ENCODE data around the gene PPCDC.
"Not testable (repeated sequence)": the region's sequence is repeated elsewhere in the genome, so short reads cannot be mapped to it uniquely, and the experiment has no call there.

PPCDC gene

GRCh38 chr15:75069301-75069925, 46.0 kb downstream of the PPCDC start:
- no peak for DNase-seq

DNA sequence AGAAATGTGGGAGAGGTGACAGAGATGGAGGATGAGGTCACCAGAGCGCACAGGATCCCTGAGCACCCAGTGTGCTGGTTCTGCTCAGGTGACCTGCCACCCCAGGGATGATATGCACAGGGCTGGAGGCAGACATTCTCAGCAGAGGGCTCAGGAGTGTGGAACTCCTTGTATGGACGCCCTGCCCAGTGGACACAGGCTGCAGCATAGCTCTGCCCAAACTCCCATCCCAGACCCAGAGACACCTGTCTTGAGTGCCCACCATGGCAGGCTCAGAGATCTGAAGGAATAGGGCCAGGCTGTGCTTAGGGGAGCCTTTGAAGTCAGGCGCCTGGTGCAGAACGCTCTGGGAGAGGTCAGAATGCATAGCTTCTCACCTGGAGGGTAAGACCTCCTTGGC, 47.3 kb downstream of the PPCDC start:
- no peak for DNase-seq

GRCh38 chr15:75073197-75073596, 49.8 kb downstream of the PPCDC start:
- DNase-seq = no peak

GRCh38 chr15:75076277-75076676, 52.9 kb downstream of the PPCDC start:
- no peak for DNase-seq

DNA sequence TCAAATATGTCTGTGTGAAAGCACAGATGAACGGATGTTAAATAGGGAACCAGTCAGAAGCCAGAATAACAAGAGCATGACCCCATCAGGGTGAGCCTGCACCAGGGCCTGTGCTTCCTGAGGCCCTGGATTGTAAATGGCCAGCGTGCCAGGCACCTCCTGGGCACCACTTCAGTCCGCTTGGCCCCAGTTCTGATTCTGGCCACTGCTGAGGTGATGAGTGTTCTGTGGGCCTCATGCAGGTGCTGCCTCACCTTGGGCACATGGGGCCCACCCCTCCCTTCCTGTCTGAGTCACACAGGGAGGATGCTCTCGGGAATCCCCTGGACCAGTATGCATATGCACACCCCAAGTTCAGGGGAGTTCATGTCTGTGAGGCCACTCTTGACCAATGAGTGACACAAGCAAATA, 54.2 kb downstream of the PPCDC start:
- peak; percentile 28 for DNase-seq

- DNase-seq = no peak
These were observed 57.8 kb downstream of the PPCDC start for GRCh38 chr15:75081150-75081549.

- no peak for DNase-seq
These were observed 59.3 kb downstream of the PPCDC start for GRCh38 chr15:75082689-75083088.

GRCh38 chr15:75085708-75086107, 62.3 kb downstream of the PPCDC start:
- not testable (repeated sequence) for DNase-seq

GRCh38 chr15:75089456-75090387, 66.3 kb downstream of the PPCDC start:
- no peak for DNase-seq

- no peak for DNase-seq
These were observed 67.0 kb downstream of the PPCDC start for GRCh38 chr15:75090388-75090734.

- peak; percentile 24 for DNase-seq
These were observed 68.4 kb downstream of the PPCDC start for GRCh38 chr15:75091814-75092213.

DNA sequence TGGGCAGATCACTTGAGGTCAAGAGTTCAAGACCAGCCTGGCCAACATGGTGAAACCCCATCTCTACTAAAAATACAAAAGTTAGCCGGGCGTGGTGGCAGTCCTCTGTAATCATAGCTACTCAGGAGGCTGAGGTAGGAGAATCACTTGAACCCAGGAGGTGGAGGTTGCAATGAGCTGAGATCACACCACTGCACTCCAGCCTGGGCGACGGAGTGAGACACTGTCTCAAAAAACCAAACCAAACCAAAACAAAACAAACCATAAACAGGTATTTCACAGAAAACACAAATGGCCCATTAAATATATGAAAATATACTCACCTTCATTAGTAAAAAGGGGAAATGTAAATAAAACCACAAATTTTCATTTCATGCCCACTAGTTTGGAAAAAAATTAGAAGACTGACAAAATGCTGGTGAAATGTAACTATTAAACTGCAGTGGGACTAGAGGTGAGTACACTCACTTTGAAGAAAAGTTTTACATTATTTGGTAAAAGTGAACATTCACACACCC, 71.6 kb downstream of the PPCDC start:
- not testable (repeated sequence) for DNase-seq

GRCh38 chr15:75095594-75095993, 72.2 kb downstream of the PPCDC start:
- no peak for DNase-seq

DNA sequence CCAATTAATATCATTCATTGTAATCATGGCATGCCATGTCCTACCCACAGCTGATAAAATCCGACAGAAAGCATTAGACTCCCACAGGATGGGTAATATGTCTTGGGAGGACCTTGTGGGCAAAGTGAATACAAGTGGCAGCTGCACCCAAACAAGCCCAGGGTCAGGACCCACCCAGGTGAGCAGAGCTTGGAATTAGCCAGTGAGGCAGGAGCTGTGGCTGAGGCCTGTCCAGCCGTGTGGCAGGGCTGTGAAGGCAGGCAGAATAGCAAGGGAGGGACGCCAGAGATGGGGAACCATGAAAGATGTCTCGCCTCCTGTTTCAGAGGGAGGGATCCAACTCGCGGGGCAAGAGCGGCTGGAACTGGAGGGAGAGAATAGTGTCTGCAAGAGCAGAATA, 74.5 kb downstream of the PPCDC start:
- no peak for DNase-seq

GRCh38 chr15:75098404-75098803, 75.0 kb downstream of the PPCDC start:
- no peak for DNase-seq
